Mesenchymal stem cell (in vitro differentiated cells and primary cell): ENCODE measurements around the gene IFI30.

Experiments
- DNase-seq: peaks from one replicate; pipeline ENCODE4 v3.0.0-alpha.2; 2013
- H2AFZ ChIP-seq: one replicate; pipeline ENCODE4 v1.6.1; 2013; ENCODE audit warnings: low read depth, mild to moderate bottlenecking, control low read depth, inconsistent platforms, low read length, moderate library complexity
- H2AK5ac ChIP-seq: 2 replicates; pipeline ENCODE4 v1.6.1; 2013; ENCODE audit warnings: low read length, moderate library complexity, mild to moderate bottlenecking, inconsistent platforms; ENCODE audit not compliant: severe bottlenecking
- H2BK120ac ChIP-seq: one replicate; pipeline ENCODE4 v1.6.1; 2013; ENCODE audit warnings: low read depth, mild to moderate bottlenecking, inconsistent platforms, low read length, moderate library complexity
- H2BK12ac ChIP-seq, 2 experiments: one replicate each; pipeline ENCODE4 v1.6.1; 2013; ENCODE audit warnings: inconsistent platforms in 2 of 2, low read length in 2 of 2, mild to moderate bottlenecking in 2 of 2, moderate library complexity in 2 of 2, control low read depth in 1 of 2
- H2BK15ac ChIP-seq: one replicate; pipeline ENCODE4 v1.6.1; 2013; ENCODE audit warnings: mild to moderate bottlenecking, low read depth, inconsistent platforms; ENCODE audit not compliant: poor library complexity, severe bottlenecking
- H2BK5ac ChIP-seq: 2 replicates; pipeline ENCODE4 v1.6.1; 2013; ENCODE audit warnings: low read depth, mild to moderate bottlenecking, low read length, control low read depth, inconsistent platforms; ENCODE audit not compliant: poor library complexity, severe bottlenecking
- H3K14ac ChIP-seq, 2 experiments: one replicate each; pipeline ENCODE4 v1.6.1; 2013; ENCODE audit warnings: inconsistent platforms in 2 of 2, low read length in 2 of 2, control low read depth in 1 of 2, mild to moderate bottlenecking in 1 of 2, moderate library complexity in 1 of 2
- H3K18ac ChIP-seq, 2 experiments: one replicate each; pipeline ENCODE4 v1.6.1; 2013; ENCODE audit warnings: inconsistent platforms in 2 of 2, low read length in 2 of 2, control low read depth in 1 of 2, low read depth in 1 of 2, mild to moderate bottlenecking in 1 of 2
- H3K23ac ChIP-seq, 2 experiments: one replicate each; pipeline ENCODE4 v1.6.1; 2013; ENCODE audit warnings: inconsistent platforms in 2 of 2, low read length in 2 of 2, mild to moderate bottlenecking in 2 of 2, moderate library complexity in 2 of 2, control low read depth in 1 of 2
- H3K27ac ChIP-seq: 2 replicates; pipeline ENCODE4 v1.5.1; 2013; ENCODE audit warnings: mild to moderate bottlenecking, moderate library complexity, low read length, control low read depth, inconsistent platforms; ENCODE audit not compliant: poor library complexity, severe bottlenecking
- H3K27me3 ChIP-seq, 2 experiments: 2 replicates each; pipeline versions ENCODE4 v1.6.1 to v1.7.0; 2013; ENCODE audit warnings: low read length in 2 of 2, mild to moderate bottlenecking in 2 of 2, moderate library complexity in 2 of 2, control low read depth in 1 of 2, inconsistent platforms in 1 of 2; ENCODE audit not compliant: control insufficient read depth in 1 of 2, insufficient read depth in 1 of 2
- H3K36me3 ChIP-seq, 2 experiments: 2 replicates each; pipeline versions ENCODE4 v1.6.1 to v1.7.0; 2013; ENCODE audit warnings: low read length in 2 of 2, control low read depth in 1 of 2, inconsistent platforms in 1 of 2, low read depth in 1 of 2, mild to moderate bottlenecking in 1 of 2; ENCODE audit not compliant: insufficient read depth in 2 of 2, control insufficient read depth in 1 of 2
- H3K4ac ChIP-seq, 2 experiments: one replicate each; pipeline ENCODE4 v1.6.1; 2013; ENCODE audit warnings: inconsistent platforms in 2 of 2, low read length in 2 of 2, mild to moderate bottlenecking in 2 of 2, moderate library complexity in 2 of 2, control low read depth in 1 of 2, low read depth in 1 of 2
- H3K4me1 ChIP-seq: 2 replicates; pipeline ENCODE4 v1.6.1; 2013; ENCODE audit warnings: low read depth, low read length, control low read depth; ENCODE audit not compliant: control insufficient read depth, insufficient read depth
- H3K4me2 ChIP-seq: 2 replicates; pipeline ENCODE4 v1.6.1; 2013; ENCODE audit warnings: low read length, mild to moderate bottlenecking, inconsistent platforms; ENCODE audit not compliant: poor library complexity, severe bottlenecking
- H3K4me3 ChIP-seq, 2 experiments: 2 replicates each; pipeline versions ENCODE4 v1.5.1 to v1.7.0; 2013; ENCODE audit warnings: low read length in 2 of 2, mild to moderate bottlenecking in 2 of 2, control low read depth in 1 of 2, low read depth in 1 of 2; ENCODE audit not compliant: insufficient read depth in 1 of 2
- H3K79me1 ChIP-seq: replicated peaks from 2 replicates; pipeline ENCODE4 v1.6.1; 2013; ENCODE audit warnings: mild to moderate bottlenecking, control low read depth, low read length, inconsistent platforms; ENCODE audit not compliant: poor library complexity, severe bottlenecking
- H3K9ac ChIP-seq: 2 replicates; pipeline ENCODE4 v1.7.0; 2013; ENCODE audit warnings: mild to moderate bottlenecking, low read length, moderate library complexity
- H3K9me3 ChIP-seq: 2 replicates; pipeline ENCODE4 v1.7.0; 2013; ENCODE audit warnings: mild to moderate bottlenecking, low read length; ENCODE audit not compliant: control insufficient read depth
- H4K8ac ChIP-seq: one replicate; pipeline ENCODE4 v1.6.1; 2013; ENCODE audit warnings: inconsistent platforms, mild to moderate bottlenecking, low read length, moderate library complexity
- H4K91ac ChIP-seq: one replicate; pipeline ENCODE4 v1.6.1; 2013; ENCODE audit warnings: mild to moderate bottlenecking, low read length, inconsistent platforms
- WGBS: methylation state at CpG from one replicate; pipeline ENCODE4 v1.1.7; 2013; ENCODE audit warnings: mixed read lengths; 5-methylcytosine and 5-hydroxymethylcytosine counted together

IFI30 gene

GRCh38 chr19:18161636-18162002, 12.0 kb upstream of the IFI30 start:
- H3K4ac ChIP-seq: no peak overlapping the region
- H3K9ac ChIP-seq: peak overlapping the region; percentile 69
- H3K27me3 ChIP-seq: no peaks in the 10 kb centered on the region
- H2AK5ac ChIP-seq: no peak overlapping the region
- H3K14ac ChIP-seq: no peak overlapping the region
- no peak for DNase-seq
- H3K36me3 ChIP-seq: peaks cover 43 to 66% of the 10 kb centered on the region in 2 experiments
- peak overlapping the region in 1 of 2 experiments; percentile 45 for H2BK12ac ChIP-seq
- H2BK15ac ChIP-seq: no peak overlapping the region
- H3K18ac ChIP-seq: peak overlapping the region in 1 of 2 experiments; percentile 3
- WGBS: 81% methylated on average over 19 of the region's 19 CpGs
- H2BK120ac ChIP-seq: no peak overlapping the region
- H2BK5ac ChIP-seq: no peak overlapping the region
- H3K4me3 ChIP-seq: peak overlapping the region in 1 of 2 experiments; percentile 76
- peaks cover 24% of the 10 kb centered on the region for H3K4me1 ChIP-seq
- H3K4me2 ChIP-seq: no peak overlapping the region
- no peak overlapping the region for H3K23ac ChIP-seq
- peaks cover 25% of the 10 kb centered on the region for H3K79me1 ChIP-seq
- no peak overlapping the region for H4K91ac ChIP-seq
- no peak overlapping the region for H2AFZ ChIP-seq
- no peak overlapping the region for H3K27ac ChIP-seq
- H3K9me3 ChIP-seq: no peaks in the 10 kb centered on the region
- H4K8ac ChIP-seq: peak overlapping the region; percentile 8

GRCh38 chr19:18164072-18164471, 9.5 kb upstream of the IFI30 start:
- H3K79me1 ChIP-seq: peaks cover 28% of the 10 kb centered on the region
- no peaks in the 10 kb centered on the region for H3K9me3 ChIP-seq
- no peaks in the 10 kb centered on the region for H3K27me3 ChIP-seq
- no peak overlapping the region for H4K91ac ChIP-seq
- no peak for DNase-seq
- no peak overlapping the region for H4K8ac ChIP-seq
- peaks cover 12% of the 10 kb centered on the region for H3K4me1 ChIP-seq
- no peak overlapping the region for H2BK5ac ChIP-seq
- no peak overlapping the region for H2BK12ac ChIP-seq
- no peak overlapping the region for H3K14ac ChIP-seq
- WGBS: 100% methylated on average over 6 of the region's 7 CpGs
- no peak overlapping the region for H2AK5ac ChIP-seq
- no peak overlapping the region for H2AFZ ChIP-seq
- H3K27ac ChIP-seq: no peak overlapping the region
- no peak overlapping the region for H3K4ac ChIP-seq
- no peak overlapping the region for H3K23ac ChIP-seq
- H3K9ac ChIP-seq: no peak overlapping the region
- H3K4me2 ChIP-seq: no peak overlapping the region
- H2BK120ac ChIP-seq: no peak overlapping the region
- no peak overlapping the region for H2BK15ac ChIP-seq
- no peak overlapping the region for H3K18ac ChIP-seq
- H3K4me3 ChIP-seq: no peak overlapping the region
- peaks cover 65 to 81% of the 10 kb centered on the region in 2 experiments for H3K36me3 ChIP-seq

- WGBS: 97% methylated on average over 15 of the region's 15 CpGs
- H2AK5ac ChIP-seq: no peak overlapping the region
Observed at GRCh38 chr19:18165794-18166544, 7.6 kb upstream of the IFI30 start.

DNA sequence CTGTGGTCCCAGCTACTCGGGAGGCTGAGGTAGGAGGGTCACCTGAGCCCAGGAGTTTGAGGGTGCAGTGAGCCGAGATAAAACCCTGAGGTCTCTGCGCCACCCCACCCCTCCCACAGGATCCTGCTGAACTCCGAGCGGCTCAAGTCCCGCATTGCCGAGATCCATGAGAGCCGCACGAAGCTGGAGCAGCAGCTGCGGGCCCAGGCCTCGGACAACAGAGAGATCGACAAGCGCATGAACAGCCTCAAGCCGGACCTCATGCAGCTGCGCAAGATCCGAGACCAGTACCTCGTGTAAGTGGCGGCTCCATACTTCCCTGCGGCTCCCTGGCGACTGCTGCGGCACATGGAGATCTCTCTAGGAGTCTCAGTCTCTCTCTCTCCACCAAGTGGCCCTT, 6.6 kb upstream of the IFI30 start:
- Histone ChIP-seq H3K9me3 (no peaks in the 10 kb centered on the region), H3K4ac (no peak overlapping the region), H2AK5ac (no peak overlapping the region), H2BK120ac (no peak overlapping the region), H2BK15ac (no peak overlapping the region), H2BK5ac (no peak overlapping the region), H3K9ac (no peak overlapping the region), H3K36me3 (peaks cover 62 to 91% of the 10 kb centered on the region in 2 experiments), H4K8ac (no peak overlapping the region), H3K23ac (no peak overlapping the region), H3K18ac (no peak overlapping the region), H3K4me1 (no peaks in the 10 kb centered on the region), H3K79me1 (peaks cover 15% of the 10 kb centered on the region), H3K4me2 (no peak overlapping the region), H2AFZ (no peak overlapping the region), H3K4me3 (no peak overlapping the region), H4K91ac (no peak overlapping the region), H3K27me3 (no peaks in the 10 kb centered on the region), H3K14ac (no peak overlapping the region), H3K27ac (no peak overlapping the region), H2BK12ac (no peak overlapping the region)
- no peak for DNase-seq
- 95% methylated on average over 21 of the region's 21 CpGs for WGBS

More at GRCh38 chr19:18165794-18166544, 7.6 kb upstream of the IFI30 start:
- no peak overlapping the region for H3K4me3 ChIP-seq
- H3K18ac ChIP-seq: no peak overlapping the region
- no peak overlapping the region for H3K23ac ChIP-seq
- H3K27me3 ChIP-seq: no peaks in the 10 kb centered on the region
- H3K27ac ChIP-seq: no peak overlapping the region
- H4K8ac ChIP-seq: no peak overlapping the region
- no peak overlapping the region for H2BK12ac ChIP-seq
- H4K91ac ChIP-seq: no peak overlapping the region
- H3K4me1 ChIP-seq: peaks cover 8% of the 10 kb centered on the region
- H3K36me3 ChIP-seq: peaks cover 65 to 90% of the 10 kb centered on the region in 2 experiments
- H3K9me3 ChIP-seq: no peaks in the 10 kb centered on the region
- no peak for DNase-seq
- no peak overlapping the region for H2BK5ac ChIP-seq
- H3K14ac ChIP-seq: no peak overlapping the region
- no peak overlapping the region for H2BK120ac ChIP-seq
- no peak overlapping the region for H3K4ac ChIP-seq
- no peak overlapping the region for H2AFZ ChIP-seq
- H2BK15ac ChIP-seq: no peak overlapping the region
- no peak overlapping the region for H3K9ac ChIP-seq
- no peak overlapping the region for H3K4me2 ChIP-seq
- H3K79me1 ChIP-seq: peaks cover 21% of the 10 kb centered on the region
